Activated CD4-positive, alpha-beta T cell treated with anti-CD3 and anti-CD28 coated beads, Interleukin-2, amount 50 U/mL, for 4 hours (primary cell): ENCODE data around the gene TMEM138.
"Not testable (repeated sequence)": the region's sequence is repeated elsewhere in the genome, so short reads cannot be mapped to it uniquely, and the experiment has no call there.

Source experiments
- DNase-seq, 2 experiments: peaks; one replicate each; pipeline ENCODE4 v3.0.0-alpha.2; 2020

TMEM138 gene

GRCh38 chr11:61368646-61369045 lies 6.5 kb downstream of the TMEM138 start:
- DNase-seq = no peak

GRCh38 chr11:61369372-61370348 lies 7.5 kb downstream of the TMEM138 start:
- DNase-seq = no peak

DNA sequence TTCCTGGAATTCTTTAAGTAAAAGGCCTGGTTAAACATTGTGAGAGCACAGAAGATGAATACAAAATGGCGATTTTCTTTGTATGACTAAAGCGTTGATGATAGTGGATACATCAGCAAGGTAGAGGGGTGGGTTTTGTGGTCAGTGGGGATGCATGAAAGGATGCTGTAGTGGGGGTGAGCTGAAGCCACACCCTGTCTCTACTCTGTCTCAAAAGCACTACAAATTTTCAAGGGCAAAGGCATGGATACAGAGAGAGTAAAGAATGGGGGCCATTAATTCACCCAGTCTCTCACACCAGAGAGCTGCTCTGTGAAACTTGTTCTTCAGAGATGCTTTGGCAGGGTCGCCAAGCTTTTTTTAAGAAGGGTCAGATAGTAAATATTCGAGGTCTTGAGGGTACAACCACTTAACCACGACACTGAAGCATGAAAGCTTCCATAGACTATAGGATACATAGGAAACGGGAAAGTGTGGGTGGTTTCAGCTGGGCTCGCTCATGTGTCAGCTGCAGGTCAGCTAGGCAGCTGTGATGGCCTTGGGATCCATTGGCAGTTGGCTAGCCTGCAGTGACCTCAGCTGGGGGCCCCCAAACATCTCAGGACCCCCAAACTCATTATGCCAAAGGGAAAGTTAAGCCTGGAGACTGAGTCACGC lies 8.3 kb downstream of the TMEM138 start:
- no peak for DNase-seq

GRCh38 chr11:61372659-61373420 lies 10.7 kb downstream of the TMEM138 start:
- DNase-seq = no peak

DNA sequence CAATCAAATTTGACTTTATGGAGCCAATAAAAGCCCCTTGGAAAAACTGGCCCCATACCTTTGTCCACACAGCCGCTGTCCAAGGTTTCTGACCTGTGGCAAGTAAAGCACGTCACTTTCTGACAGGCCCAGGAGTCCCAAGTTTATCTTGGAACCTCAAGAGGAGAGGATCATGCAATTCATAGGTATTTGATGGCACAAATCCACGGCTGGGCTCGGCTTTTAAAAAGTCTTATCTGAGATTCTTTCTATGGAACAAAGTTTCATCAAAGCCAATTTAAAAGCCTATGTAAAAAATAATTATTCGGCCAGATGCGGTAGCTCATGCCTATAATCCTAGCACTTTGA lies 13.6 kb downstream of the TMEM138 start:
- no peak for DNase-seq

DNA sequence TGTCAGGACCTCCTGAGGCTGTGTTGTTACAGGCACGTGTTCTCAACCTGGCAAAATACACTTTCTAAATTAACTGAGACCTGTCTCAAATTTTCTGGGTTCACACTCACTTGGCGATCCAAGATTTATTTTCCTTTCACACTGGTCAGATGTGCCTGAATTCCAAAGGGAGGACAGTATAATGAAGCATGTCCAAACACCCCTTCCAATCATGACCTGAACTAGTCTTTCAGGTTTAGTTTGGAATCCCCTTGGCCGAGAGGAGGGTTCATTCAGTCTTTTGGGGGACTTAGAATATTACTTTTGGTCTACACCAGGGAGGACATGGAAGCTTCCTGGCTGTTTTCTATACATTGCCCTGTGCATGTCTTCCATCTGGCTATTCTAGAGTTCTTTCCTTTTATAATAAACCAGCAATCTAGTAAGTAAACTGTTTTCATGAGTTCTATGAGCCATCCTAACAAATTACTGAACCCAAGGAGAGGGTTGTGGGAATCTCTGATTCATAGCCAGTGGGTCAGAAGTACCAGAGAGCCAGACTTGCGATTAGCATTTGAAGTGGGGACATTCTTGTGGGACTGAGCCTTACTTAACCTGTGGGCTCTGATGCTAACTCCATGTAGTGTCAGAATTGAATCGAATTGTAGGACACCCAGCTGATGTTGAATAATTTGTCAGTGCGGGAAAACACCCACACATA lies 15.4 kb downstream of the TMEM138 start:
- DNase-seq = no peak

DNA sequence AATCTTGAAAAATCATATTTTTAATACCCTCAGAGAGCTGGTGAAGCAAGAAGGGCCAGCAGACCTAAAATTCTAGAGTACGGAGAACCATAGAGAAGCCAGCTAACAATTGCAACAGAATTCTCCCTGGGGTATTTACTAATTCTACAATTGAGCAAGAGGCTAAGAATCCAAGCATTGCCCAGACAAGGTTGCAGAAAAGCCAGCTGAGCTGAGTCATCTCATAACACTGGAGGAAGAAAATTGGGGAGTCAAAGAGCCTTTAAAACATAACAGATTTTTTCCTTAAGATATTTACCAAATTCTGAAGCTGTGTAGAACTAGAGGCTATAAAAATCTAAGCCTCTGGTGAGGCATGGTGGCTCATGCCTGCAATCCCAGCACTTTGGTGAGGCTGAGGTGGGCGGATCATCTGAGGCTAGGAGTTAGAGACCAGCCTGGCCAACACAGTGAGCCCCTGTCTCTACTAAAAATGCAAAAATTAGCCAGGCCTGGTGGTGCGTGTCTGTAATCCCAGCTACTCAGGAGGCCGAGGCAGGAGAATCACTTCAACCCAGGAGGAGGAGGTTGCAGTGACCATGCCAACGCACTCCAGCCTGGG lies 16.6 kb downstream of the TMEM138 start:
- DNase-seq = no peak

DNA sequence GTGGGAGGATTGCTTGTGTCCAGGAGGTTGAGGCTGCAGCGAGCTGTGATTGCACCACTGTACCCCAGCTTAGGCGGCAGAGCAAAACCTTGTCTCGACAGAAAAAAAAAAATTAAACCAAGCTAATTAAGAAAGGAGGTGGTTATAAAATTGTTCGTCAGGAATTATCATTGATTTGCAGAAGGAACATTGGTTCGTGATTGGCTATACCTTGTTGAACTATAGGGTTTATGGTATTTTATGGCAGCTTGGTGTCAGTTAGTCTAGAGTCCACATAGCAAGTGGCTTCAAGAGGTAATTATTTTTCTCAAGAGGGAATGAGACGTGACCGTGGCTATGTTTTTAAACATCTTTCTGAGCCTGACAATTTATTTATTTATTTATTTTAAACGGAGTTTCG lies 18.7 kb downstream of the TMEM138 start:
- no peak for DNase-seq

GRCh38 chr11:61383859-61384258 lies 21.7 kb downstream of the TMEM138 start:
- not testable (repeated sequence) for DNase-seq

GRCh38 chr11:61384271-61385242 lies 22.4 kb downstream of the TMEM138 start:
- no peak for DNase-seq

GRCh38 chr11:61390161-61390560 lies 28.0 kb downstream of the TMEM138 start:
- no peak for DNase-seq

- DNase-seq = no peak
These were observed 30.9 kb downstream of the TMEM138 start for GRCh38 chr11:61392981-61393595.

DNA sequence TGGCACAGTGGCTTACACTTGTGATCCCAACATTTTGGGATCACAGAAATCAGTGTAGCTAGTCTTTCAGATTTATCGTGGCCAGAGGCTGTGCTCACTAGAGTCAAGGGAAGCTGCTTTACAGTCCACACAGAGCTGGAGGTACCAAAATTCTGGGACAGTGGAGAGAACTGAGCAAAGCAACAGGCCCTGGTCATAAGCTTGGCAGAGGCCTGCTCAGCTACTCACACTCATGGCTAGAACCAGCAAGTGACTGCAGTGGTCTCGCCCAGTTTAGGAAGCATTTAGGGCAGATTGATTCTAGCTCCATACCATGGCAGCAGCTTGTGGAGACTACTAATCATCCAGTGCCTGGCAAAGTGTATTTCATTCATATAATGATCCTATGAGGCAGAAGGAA lies 39.0 kb downstream of the TMEM138 start:
- no peak for DNase-seq

DNA sequence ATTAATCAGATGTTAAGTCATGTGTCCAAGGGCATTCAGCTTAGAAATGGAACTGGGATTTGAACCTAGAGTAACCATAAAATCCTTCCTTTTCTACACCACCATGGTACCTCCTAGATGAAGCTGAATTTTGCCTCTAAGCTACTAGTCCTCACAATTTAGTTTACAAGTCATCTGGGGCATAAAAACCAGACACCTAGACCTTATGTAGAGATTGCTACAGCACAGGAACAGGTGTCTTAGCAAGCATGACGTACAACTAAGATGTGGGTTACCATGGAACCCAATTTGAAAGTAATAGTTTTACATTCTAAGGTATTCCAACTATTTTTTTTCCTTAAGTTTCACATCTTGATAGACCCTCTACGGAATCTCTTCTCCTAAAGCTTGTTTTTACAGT lies 39.4 kb downstream of the TMEM138 start:
- no peak for DNase-seq

GRCh38 chr11:61403658-61404057 lies 41.5 kb downstream of the TMEM138 start:
- DNase-seq = no peak

DNA sequence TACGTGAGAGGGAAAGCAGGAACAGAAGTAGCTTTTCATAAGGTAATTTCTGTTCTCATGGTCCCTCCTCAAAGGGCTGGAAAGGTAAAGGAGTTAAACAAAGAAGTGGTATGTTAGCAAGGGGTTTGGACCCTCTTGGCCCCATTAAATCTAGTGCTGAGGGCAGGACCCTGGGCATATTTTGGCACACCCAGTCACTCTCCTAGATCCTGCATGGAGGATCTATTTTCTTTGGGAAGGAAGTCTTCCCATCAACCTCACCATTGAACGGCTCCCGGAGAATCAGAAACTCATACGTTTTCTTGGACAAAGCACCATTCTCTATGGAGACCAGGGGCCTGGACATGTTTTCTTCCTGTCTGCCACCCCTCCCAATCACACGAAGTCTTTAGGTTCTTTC lies 41.9 kb downstream of the TMEM138 start:
- DNase-seq = no peak

DNA sequence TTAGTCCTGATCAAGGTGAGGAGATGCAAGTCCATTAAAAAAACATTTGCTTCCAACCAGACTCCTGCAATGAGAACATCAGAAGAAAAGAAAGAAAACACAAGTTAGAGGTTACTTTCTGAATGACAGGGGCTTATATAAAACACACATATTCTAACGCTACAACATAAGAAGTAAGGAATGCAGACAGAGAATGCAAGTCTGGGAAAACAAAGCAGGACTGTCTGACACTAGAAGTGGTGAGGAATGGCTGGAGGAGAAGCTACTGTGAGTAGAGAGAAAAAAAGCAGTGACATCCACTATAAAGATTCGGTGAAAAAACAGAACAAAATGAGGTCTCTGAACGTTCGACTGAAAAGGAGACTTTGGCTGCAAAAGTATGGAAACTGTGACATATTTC lies 42.5 kb downstream of the TMEM138 start:
- no peak for DNase-seq

DNA sequence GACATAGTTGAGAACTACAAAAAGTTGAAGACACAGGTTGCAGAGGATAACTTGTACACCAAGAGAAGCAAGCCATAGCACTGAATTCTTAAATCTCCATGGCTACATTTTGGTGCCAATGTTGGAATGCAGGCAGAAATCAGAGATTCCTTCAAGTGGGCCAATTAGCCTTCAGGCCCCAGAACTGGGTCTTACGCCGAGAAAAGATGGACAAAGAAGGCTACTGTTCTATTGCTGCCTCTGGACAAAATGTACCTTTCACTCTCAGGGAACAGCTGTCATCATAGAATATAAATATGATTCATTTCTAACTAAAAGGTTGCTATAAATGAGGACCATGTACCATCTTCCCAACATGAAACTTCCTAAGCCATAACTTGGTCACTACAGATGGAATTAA lies 43.9 kb downstream of the TMEM138 start:
- no peak for DNase-seq

- DNase-seq = no peak
These were observed 45.0 kb downstream of the TMEM138 start for GRCh38 chr11:61406991-61407728.

DNA sequence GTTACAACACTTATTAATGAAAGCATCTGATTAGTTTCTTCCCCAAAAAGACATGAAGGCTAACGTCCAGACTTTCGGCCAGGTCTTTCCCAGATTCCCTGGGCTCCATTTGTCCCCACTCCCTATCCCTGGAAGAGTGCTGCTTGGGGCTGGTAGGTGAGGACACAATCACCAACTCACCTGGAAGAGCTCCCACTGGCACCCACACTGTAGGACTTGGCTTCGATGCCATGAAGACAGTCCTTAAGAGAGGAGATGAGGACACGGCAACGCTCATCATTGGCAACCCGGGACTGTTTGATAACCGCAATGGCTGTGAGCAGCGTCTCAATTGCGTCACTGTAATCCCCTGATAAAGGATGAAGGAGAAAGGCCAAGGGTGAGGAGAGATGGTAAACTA lies 49.4 kb downstream of the TMEM138 start:
- no peak for DNase-seq
